GM12892 (cell line): Measurements from ENCODE around the gene TAL1.

Experiments
- POLR2A ChIP-seq: IDR thresholded peaks from 2 replicates; pipeline ENCODE4 v1.6.1; 2011; ENCODE audit warnings: low read depth, low read length, control low read depth
- TAF1 ChIP-seq: IDR thresholded peaks from 2 replicates; pipeline ENCODE4 v1.6.1; 2011; ENCODE audit warnings: low read depth, mild to moderate bottlenecking, control low read depth, low read length, borderline replicate concordance

- TF ChIP-seq POLR2A, result no peak
- TF ChIP-seq TAF1, result no peak
Measured at GRCh38 chr1:47214549-47214948, 17.5 kb downstream of the TAL1 start.
